ENCODE data around the gene STT3B.

The STT3B gene

GRCh38 chr3:31552103-31552502 lies 19.4 kb downstream of the STT3B start:
- no peak for DNase-seq (ENCODE audit: low spot score)

- no peak for DNase-seq (ENCODE audit: low spot score)
Observed at GRCh38 chr3:31553258-31553657, 20.5 kb downstream of the STT3B start.

DNA sequence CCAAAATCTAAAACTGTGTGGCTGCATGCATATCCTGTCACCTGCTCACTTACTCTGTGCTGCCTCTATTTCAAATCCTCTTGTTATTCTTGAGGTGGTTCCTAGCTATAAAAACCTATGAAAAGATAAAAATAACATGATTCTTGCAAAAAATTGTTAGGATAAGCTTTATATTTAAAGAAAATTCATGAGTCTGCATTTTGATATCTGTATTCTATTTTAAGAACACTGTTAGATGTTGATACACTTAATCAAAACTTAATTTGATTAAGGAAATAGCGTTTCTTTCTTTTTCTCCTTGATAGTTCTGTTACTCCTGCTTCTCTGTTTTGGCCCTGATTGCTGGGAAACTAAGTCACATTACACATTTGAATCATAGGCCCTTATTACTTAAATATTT lies 22.5 kb downstream of the STT3B start:
- DNase-seq (ENCODE audit: low spot score), result no peak

- no peak for DNase-seq (ENCODE audit: low spot score)
Observed at GRCh38 chr3:31559872-31560534, 27.3 kb downstream of the STT3B start.

DNA sequence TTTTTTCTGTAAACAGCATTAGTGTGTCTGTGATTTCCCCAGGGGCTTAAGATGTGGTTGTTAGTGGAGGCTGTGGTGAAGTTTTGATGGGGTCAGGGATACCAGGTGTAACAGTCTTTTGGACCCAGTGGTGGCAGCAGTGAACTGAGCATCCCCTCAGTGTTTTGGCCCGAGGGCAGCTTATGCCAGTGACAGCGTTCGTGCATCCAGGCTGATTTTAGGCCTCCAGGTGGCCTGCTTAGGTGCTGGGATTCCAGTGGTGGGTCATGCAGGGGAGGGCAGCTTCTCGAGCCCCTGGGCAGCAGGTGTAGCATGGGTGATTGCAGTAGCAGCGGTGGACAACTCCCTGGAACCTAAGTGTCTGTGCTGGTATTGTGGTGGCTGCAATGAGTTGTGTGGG lies 29.2 kb downstream of the STT3B start:
- no peak for DNase-seq (ENCODE audit: low spot score)

- DNase-seq (ENCODE audit: low spot score), result no peak
Observed at GRCh38 chr3:31562525-31562924, 29.8 kb downstream of the STT3B start.

- no peak for DNase-seq (ENCODE audit: low spot score)
Observed at GRCh38 chr3:31565288-31565687, 32.6 kb downstream of the STT3B start.

DNA sequence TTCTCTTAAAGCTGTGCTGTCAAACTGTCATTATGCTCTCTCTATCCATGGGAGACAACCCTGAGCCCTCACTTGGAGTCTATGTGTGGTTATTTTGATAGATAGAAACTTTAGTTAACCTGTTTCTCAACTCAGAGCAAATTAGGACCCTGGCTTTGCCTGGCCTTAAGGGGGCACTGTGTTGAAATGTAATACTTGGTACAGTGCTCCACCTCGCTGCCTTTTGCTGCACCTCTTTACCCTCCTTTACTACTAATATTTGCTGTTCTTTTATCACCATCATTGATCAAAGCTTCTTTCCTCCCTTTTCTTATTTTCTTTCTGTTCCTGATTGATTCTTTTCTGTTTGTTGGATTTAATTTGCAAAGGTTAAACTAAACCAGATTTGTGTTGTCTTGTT lies 34.3 kb downstream of the STT3B start:
- no peak for DNase-seq (ENCODE audit: low spot score)

DNA sequence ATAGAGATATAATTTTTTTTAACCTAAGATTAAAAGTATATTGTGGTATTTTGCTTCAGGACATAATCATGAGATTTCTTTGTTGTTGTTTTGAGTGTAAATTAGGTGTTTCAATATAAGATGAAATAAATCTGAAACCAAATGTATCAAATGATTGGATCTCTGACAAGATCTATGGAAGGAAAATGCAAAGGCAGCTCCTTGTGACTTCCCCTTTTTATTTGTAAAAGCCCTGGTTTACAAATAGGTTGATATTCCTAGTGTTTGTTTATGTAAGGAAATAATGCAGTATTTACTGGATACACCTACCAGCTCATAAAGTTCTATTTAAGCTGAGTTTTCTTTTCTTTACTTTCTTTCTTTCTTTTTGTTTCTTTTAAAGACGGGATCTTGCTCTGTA lies 35.9 kb downstream of the STT3B start:
- DNase-seq (ENCODE audit: low spot score), result no peak

GRCh38 chr3:31571325-31571724 lies 38.6 kb downstream of the STT3B start:
- no peak for DNase-seq (ENCODE audit: low spot score)

GRCh38 chr3:31572236-31573004 lies 39.7 kb downstream of the STT3B start:
- DNase-seq (ENCODE audit: low spot score), result no peak

- DNase-seq (ENCODE audit: low spot score), result no peak
Observed at GRCh38 chr3:31573036-31573779, 40.5 kb downstream of the STT3B start.

DNA sequence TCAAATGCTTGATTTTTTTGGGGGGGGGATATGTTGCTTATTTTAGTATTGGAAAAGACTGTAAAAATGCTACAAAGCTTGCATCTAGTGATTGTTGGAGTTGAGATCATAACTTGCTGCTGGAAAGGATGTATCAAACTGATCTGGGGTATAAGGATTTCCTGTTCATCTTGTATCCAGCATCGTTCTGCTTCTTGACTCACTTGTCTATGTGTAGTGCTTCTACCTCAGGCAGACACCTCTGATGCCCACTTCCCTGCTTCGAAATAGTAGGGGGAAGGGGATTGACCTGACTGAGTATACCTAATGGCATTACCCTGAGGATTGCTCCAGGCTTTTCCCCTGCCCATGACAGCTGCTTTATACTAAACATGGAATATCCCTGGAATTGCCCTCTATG lies 42.7 kb downstream of the STT3B start:
- DNase-seq (ENCODE audit: low spot score), result no peak

GRCh38 chr3:31576521-31576920 lies 43.8 kb downstream of the STT3B start:
- no peak for DNase-seq (ENCODE audit: low spot score)

GRCh38 chr3:31577232-31577631 lies 44.5 kb downstream of the STT3B start:
- no peak for DNase-seq (ENCODE audit: low spot score)

GRCh38 chr3:31579828-31580227 lies 47.1 kb downstream of the STT3B start:
- no peak for DNase-seq (ENCODE audit: low spot score)

DNA sequence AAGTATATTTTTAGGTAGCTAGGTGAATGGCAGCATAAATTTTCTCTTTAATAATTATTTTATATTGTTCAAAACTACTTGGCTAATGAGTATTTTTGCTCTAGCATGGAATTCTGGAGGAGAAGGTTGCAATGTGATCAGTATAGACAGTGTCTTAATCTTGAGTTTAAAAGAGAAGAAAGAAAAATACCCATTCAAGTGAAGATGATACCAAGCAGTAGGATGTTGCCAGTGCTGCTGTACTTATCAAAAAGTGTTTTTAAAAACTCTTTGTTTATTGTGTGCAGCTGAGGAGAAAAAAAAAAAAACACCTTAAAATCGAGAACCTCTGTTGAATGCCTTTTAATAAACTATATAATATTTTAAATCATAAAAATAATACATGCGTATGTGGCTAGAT lies 47.9 kb downstream of the STT3B start:
- DNase-seq (ENCODE audit: low spot score), result no peak

DNA sequence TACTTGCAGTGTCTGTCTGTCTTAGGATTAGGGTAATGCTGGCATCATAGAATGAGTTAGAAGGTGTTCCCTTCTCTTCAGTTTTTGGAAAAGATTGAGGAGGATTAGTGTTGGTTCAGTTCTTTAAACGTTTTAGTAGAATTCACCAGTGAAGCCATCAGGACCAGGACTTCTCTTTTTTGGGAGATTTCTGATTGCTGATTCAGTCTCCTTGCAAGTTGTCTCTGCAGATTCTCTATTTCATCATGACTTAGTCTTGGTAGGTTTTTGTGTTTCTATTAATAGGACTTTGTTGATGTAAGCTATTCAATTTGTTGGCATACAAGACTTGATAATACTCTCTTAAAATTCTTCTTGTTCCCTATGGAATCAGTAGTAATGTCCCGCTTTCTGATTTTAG lies 48.9 kb downstream of the STT3B start:
- no peak for DNase-seq (ENCODE audit: low spot score)

DNA sequence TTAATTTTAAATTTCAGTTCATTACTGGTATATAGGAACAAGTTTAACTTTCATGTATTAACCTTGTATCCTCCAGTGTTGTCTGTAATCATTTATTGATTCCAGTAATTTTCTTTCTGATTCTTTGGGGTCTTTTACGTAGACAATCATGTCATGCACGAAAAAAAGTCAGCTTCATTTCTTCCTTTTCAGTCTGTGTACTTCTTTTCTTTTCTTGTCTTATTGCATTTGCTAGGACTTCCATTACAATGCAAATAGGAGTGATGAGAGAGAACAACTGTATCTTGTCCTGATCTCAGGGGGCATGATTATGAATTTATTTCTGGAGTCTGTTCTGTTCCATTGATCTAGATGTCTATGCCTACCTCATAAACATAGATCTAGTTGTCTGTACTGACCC lies 56.5 kb downstream of the STT3B start:
- no peak for DNase-seq (ENCODE audit: low spot score)

DNA sequence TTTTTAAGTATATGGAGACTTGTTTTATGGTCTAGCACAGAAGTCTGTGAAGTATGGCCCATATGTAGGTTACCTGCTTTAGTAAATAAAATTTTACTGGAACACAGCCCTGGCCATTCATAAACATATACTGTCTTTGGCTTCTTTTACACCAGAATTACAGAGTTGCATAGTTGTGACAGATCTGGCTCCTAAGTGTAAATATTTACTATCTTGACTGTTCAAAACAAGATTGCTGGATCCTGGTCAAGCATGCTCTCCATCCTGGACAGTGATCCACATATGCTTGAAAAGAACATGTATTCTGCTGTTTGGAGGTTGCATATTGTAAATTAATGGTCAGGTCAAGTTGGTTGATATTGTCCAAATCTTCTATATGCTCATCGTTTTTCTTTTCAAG lies 57.9 kb downstream of the STT3B start:
- DNase-seq (ENCODE audit: low spot score), result no peak

- DNase-seq (ENCODE audit: low spot score), result no peak
Observed at GRCh38 chr3:31592764-31593163, 60.0 kb downstream of the STT3B start.

DNA sequence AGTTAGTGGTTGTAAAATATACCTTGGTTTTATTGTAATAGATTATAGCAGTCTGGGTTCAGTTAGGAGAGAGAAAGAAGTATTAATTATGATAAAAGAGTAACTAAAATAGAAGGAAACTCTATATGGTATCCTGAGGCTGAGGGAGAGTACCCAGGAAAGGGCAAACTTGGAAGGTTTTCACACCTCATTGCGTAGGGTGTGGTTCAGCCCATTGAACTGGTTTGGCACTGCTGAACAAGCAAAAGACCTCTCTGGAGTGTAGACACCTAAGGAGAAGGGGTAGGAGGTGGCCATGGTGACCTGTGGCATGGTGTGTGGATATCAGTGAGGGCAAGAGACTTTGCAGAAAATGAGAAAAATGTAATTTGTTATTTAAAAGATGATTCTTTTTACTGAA lies 63.5 kb downstream of the STT3B start:
- no peak for DNase-seq (ENCODE audit: low spot score)

DNA sequence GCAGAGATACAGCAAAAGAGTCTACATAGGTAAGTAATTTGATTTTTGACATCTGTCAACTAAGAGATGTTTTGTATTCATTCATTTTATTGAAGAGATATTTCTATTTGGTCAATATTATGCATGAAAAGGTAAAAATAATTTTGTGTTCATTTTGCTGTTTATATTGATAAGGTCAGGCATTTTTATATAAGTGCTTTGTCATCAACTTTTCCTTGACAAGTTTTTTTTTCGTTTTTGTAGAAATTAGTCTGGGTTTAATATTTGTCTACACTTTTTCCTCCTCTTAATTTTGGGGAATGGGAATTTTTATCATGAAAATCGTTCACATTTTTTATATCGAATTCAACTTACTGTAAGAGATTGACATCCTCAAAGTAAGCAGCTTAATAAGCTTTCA lies 67.7 kb downstream of the STT3B start:
- DNase-seq (ENCODE audit: low spot score), result no peak

Measured in pons (tissue), 1 donor.